ENCODE data around the gene GPR108.

DNA sequence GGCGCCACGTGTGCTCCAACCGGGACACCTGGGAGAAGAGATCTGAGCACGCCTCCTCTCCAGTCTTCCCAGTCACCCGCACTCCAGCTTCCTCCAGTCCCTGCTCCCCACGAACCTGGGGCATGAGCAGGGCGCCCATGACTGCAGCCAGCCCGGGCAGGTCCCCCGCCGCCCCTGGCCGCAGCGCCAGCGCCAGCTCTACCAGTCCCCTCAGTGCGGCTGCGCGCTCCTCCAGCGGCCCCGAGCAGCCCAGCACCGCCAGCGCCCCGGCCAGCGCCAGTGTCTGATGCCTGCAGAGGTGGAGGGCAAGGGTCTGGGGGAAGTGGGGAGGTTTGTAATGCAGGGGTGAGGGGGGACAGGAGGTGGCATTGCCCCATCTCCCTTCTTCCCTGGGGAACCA lies 16.8 kb upstream of the GPR108 start:
- TF ChIP-seq CTCF (IDR thresholded peaks at IDR 0.05) (no peak), POLR2A (IDR thresholded peaks at IDR 0.05) (no peak)

All from adrenal gland (tissue), 5 donors.